HepG2 (cell line): ENCODE results near the gene RPL39. TPM values are rescaled to one million over a fixed set of nuclear protein-coding genes. Genes with fewer than 3 reads are reported as not detected.

ENCODE experiments used
- ATAC-seq: fragments of 200-7000 bp; cut with Tn5 transposase; 3 replicates; pipeline ENCODE4 v1.9.1; 2020; ENCODE audit warnings: mild to moderate bottlenecking, moderate library complexity
- BruUV-seq: library from RNA; stranded (reverse); fragments of 400-500 nt; replicated peaks from 2 replicates; lab custom pipeline; 2021; lab: Mats Ljungman, UMichigan
- CTCF ChIA-PET: fragments of 300-600 bp; formaldehyde crosslinking; extraction: SDS; loops from one replicate; lab custom pipeline; 2021; ENCODE audit warnings: low total read pairs, inconsistent platforms, low intra/inter-chr PET ratio; lab: Yijun Ruan, JAX
- POLR2A ChIA-PET: fragments of 350-600 bp; sonication (Branson Sonifier 250); formaldehyde crosslinking; loops from one replicate; lab custom pipeline; 2020; ENCODE audit warnings: antibody characterized with exemption, inconsistent platforms; lab: Yijun Ruan, JAX
- DNase-seq: peaks from one replicate; pipeline ENCODE4 v3.0.0-alpha.2; 2015; ENCODE audit warnings: low spot score
- FAIRE-seq: peaks from 3 replicates; lab custom pipeline; 2011; peaks lifted over from hg19 to GRCh38; lab: Jason Lieb, UNC
- H2AFZ ChIP-seq: one replicate; pipeline ENCODE4 v1.6.1; 2011; ENCODE audit warnings: low read length, inconsistent platforms
- H3K27ac ChIP-seq: fragments of 300-600 bp; 3 replicates; pipeline ENCODE4 v1.8.0; 2011; ENCODE audit warnings: mixed run types, mild to moderate bottlenecking, mixed read lengths, low read length, inconsistent platforms; ENCODE audit not compliant: insufficient read depth; ENCODE audit errors: extremely low read length
- H3K27me3 ChIP-seq, 2 experiments: fragments of 200-600 bp in 1 of 2; 2 replicates in 1 of 2; 3 replicates in 1 of 2; pipeline versions ENCODE4 v1.6.0 to v1.8.0; 2011; ENCODE audit warnings: low read length in 2 of 2, mild to moderate bottlenecking in 2 of 2, moderate library complexity in 2 of 2, inconsistent platforms in 1 of 2; ENCODE audit not compliant: insufficient read depth in 2 of 2, control insufficient read depth in 1 of 2
- H3K36me3 ChIP-seq, 2 experiments: fragments of 200-600 bp in 1 of 2; replicated peaks in 1 of 2; 2 replicates in 1 of 2; 3 replicates in 1 of 2; pipeline versions ENCODE4 v1.5.1 to v1.8.0; 2011; ENCODE audit warnings: low read length in 2 of 2, inconsistent platforms in 1 of 2; ENCODE audit not compliant: insufficient read depth in 2 of 2, control insufficient read depth in 1 of 2
- H3K4me1 ChIP-seq: 2 replicates; pipeline ENCODE4 v1.5.1; 2012; ENCODE audit warnings: low read length, inconsistent platforms; ENCODE audit not compliant: insufficient read depth
- H3K4me2 ChIP-seq: 2 replicates; pipeline ENCODE4 v1.6.0; 2011; ENCODE audit warnings: low read depth, low read length, inconsistent platforms
- H3K4me3 ChIP-seq, 3 experiments: fragments of 200-600 bp in 1 of 3; sonication (generic), shearing (Covaris generic) in 1 of 3; replicated peaks in 1 of 3; 2 replicates each; pipeline ENCODE4 v1.5.1; 2011 to 2016; ENCODE audit warnings: low read length in 3 of 3, inconsistent platforms in 2 of 3, low read depth in 2 of 3, mild to moderate bottlenecking in 2 of 3, control low read depth in 1 of 3, mixed read lengths in 1 of 3; ENCODE audit not compliant: insufficient read depth in 1 of 3
- H3K79me2 ChIP-seq: one replicate; pipeline ENCODE4 v1.6.1; 2011; ENCODE audit warnings: low read length, inconsistent platforms; ENCODE audit not compliant: insufficient read depth
- H3K9ac ChIP-seq: 2 replicates; pipeline ENCODE4 v1.6.0; 2011; ENCODE audit warnings: mild to moderate bottlenecking, low read depth, low read length, inconsistent platforms; ENCODE audit not compliant: insufficient read depth
- H3K9me3 ChIP-seq: 2 replicates; pipeline ENCODE4 v1.5.1; 2012; ENCODE audit warnings: mild to moderate bottlenecking, low read length
- H4K20me1 ChIP-seq: 2 replicates; pipeline ENCODE4 v1.6.0; 2011; ENCODE audit warnings: inconsistent platforms, mild to moderate bottlenecking, low read length, moderate library complexity; ENCODE audit not compliant: insufficient read depth
- EEA1 ChIP-seq: sonication (generic); formaldehyde crosslinking; IDR thresholded peaks from 2 replicates; pipeline ENCODE4 v1.5.1; 2020; ENCODE audit warnings: mild to moderate bottlenecking, missing genetic modification reagents, borderline replicate concordance
- HNF4G ChIP-seq, 2 experiments: sonication (generic) in 1 of 2; formaldehyde crosslinking in 1 of 2; IDR thresholded peaks; 2 replicates each; pipeline versions ENCODE4 v1.4.0 to v1.6.1; 2011 to 2020; ENCODE audit warnings: borderline replicate concordance in 2 of 2, low read depth in 2 of 2, mild to moderate bottlenecking in 2 of 2, low read length in 1 of 2, missing genetic modification reagents in 1 of 2, moderate library complexity in 1 of 2
- KLF12 ChIP-seq: sonication (generic); formaldehyde crosslinking; IDR thresholded peaks from 2 replicates; pipeline ENCODE4 v1.4.0; 2020; ENCODE audit warnings: missing genetic modification reagents, borderline replicate concordance
- MXD4 ChIP-seq: IDR thresholded peaks from 2 replicates; pipeline ENCODE4 v1.6.1; 2016; ENCODE audit warnings: mild to moderate bottlenecking, missing biosample characterization, missing genetic modification reagents
- PHF20 ChIP-seq: sonication (generic); formaldehyde crosslinking; IDR thresholded peaks from 2 replicates; pipeline ENCODE4 v1.5.0; 2020; ENCODE audit warnings: mild to moderate bottlenecking, missing genetic modification reagents
- SMC3 ChIP-seq: IDR thresholded peaks from 2 replicates; pipeline ENCODE4 v1.6.1; 2011; ENCODE audit warnings: low read length, improper control_type of control experiment
- ZNF367 ChIP-seq: sonication (generic); formaldehyde crosslinking; IDR thresholded peaks from 2 replicates; pipeline ENCODE4 v1.4.0; 2020; ENCODE audit warnings: missing genetic modification reagents, borderline replicate concordance
- ZNF543 ChIP-seq: sonication (generic); formaldehyde crosslinking; IDR thresholded peaks from 2 replicates; pipeline ENCODE4 v1.4.0; 2020; ENCODE audit warnings: mild to moderate bottlenecking, missing genetic modification reagents
- WGBS: methylation state at CpG from one replicate; pipeline ENCODE4 v1.1.6; 2017; ENCODE audit warnings: low lambda C conversion rate; 5-methylcytosine and 5-hydroxymethylcytosine counted together
- in situ Hi-C: cut with HindIII; loops from 2 replicates; pipeline ENCODE4 v1.10.0; 2017; ENCODE audit warnings: low pct_unique_long_range_greater_than_20kb; ENCODE audit not compliant: extremely low pct_ligation_motif_present
- intact Hi-C: fragments of 100-400 bp; cut with micrococcal nuclease; formaldehyde crosslinking; loops from one replicate; pipeline ENCODE4 v1.10.0; 2022; ENCODE audit not compliant: unreplicated experiment
- polyA plus RNA-seq, 8 experiments: library from polyadenylated mRNA; depleted of rRNA in 3 of 8; stranded (reverse) in 7 of 8; unstranded in 1 of 8; fragments of >200 nt; fragmentation: Illumina TruSeq in 4 of 8; extraction: Trizol in 4 of 8; gene quantifications; 2 replicates each; pipeline versions ENCODE4 v1.2.1 to v1.2.3, GENCODE V29; 2011 to 2016; ENCODE audit warnings: low read depth in 4 of 8, missing spikeins in 1 of 8, mixed read lengths in 1 of 8; ENCODE audit not compliant: insufficient read depth in 1 of 8
- total RNA-seq, 5 experiments: library from RNA; depleted of rRNA; stranded (reverse); fragments of >200 nt; fragmentation: Illumina TruSeq; extraction: Trizol; gene quantifications; 2 replicates each; pipeline ENCODE4 v1.2.3, GENCODE V29; 2016; ENCODE audit warnings: low read depth in 1 of 5
- TF ChIP-seq, protein P1 (sequence below): IDR thresholded peaks from 2 replicates; pipeline ENCODE4 v1.6.1; 2016; ENCODE audit warnings: mild to moderate bottlenecking
- TF ChIP-seq, protein P2 (sequence below): sonication (generic); formaldehyde crosslinking; IDR thresholded peaks from 2 replicates; pipeline ENCODE4 v1.4.0; 2020; ENCODE audit warnings: missing genetic modification reagents, borderline replicate concordance

Gene RPL39
- total and polyA plus RNA-seq, 2 of the 13 experiments (the other 11 are each of a cell fraction or from before 2014, with no cell fraction given): 2,312 to 3,547 TPM

DNA sequence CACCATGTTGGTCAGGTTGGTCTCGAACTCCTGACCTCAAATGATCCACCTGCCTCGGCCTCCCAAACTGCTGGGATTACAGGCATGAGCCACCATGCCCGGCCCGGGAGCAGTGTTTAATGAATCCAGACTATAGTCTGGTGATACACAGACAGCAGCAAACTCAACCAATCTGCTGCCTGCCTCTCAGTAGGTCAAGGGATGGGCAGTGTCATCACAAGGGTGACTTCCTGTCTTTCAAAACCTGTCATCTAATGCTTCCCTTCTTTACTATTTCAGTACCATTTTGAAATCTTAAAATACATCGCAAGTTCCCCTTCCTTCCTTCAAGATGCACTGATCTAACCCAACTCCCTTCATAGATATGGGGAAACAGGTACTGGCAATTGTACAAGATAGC is 8.4 kb downstream of the RPL39 start:
- no peak overlapping the region for H3K4me3 ChIP-seq
- DNase-seq: no peak
- no TSS peak for BruUV-seq
- no peak overlapping the region for H3K27ac ChIP-seq
- peaks cover 13% of the 10 kb centered on the region for H3K79me2 ChIP-seq
- intact Hi-C loops (no loop called here), in situ Hi-C loops (no loop called here)
- H2AFZ ChIP-seq: no peak overlapping the region
- H3K9ac ChIP-seq: no peak overlapping the region
- CTCF ChIA-PET: no interaction called here
- peaks cover 13% of the 10 kb centered on the region for H3K4me1 ChIP-seq
- H3K9me3 ChIP-seq: no peaks in the 10 kb centered on the region
- peaks cover 21% of the 10 kb centered on the region for H4K20me1 ChIP-seq
- no peak overlapping the region for H3K4me2 ChIP-seq
- ATAC-seq: no peak
- peaks cover 0 to 17% of the 10 kb centered on the region in 2 experiments; a peak in 1 of 5 replicates for H3K36me3 ChIP-seq
- H3K27me3 ChIP-seq: no peaks in the 10 kb centered on the region
- POLR2A ChIA-PET: no interaction called here
- WGBS: 88% methylated on average over 5 of the region's 5 CpGs
- TF ChIP-seq, protein P1, sequence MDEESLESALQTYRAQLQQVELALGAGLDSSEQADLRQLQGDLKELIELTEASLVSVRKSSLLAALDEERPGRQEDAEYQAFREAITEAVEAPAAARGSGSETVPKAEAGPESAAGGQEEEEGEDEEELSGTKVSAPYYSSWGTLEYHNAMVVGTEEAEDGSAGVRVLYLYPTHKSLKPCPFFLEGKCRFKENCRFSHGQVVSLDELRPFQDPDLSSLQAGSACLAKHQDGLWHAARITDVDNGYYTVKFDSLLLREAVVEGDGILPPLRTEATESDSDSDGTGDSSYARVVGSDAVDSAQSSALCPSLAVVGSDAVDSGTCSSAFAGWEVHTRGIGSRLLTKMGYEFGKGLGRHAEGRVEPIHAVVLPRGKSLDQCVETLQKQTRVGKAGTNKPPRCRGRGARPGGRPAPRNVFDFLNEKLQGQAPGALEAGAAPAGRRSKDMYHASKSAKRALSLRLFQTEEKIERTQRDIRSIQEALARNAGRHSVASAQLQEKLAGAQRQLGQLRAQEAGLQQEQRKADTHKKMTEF (CRISPR knock-in tag): no peak
- TF ChIP-seq EEA1 (CRISPR knock-in tag) (no peak), SMC3 (no peak), ZNF543 (no peak), PHF20 (CRISPR knock-in tag) (no peak), ZNF367 (CRISPR knock-in tag) (no peak), KLF12 (CRISPR knock-in tag) (no peak), HNF4G (IDR thresholded peaks at IDR 0.05; ENCODE audit: borderline replicate concordance, low read depth, low read length) (no peak), HNF4G (CRISPR knock-in tag; IDR thresholded peaks at IDR 0.05; ENCODE audit: borderline replicate concordance, low read depth) (no peak), MXD4 (no peak)
- TF ChIP-seq, protein P2, sequence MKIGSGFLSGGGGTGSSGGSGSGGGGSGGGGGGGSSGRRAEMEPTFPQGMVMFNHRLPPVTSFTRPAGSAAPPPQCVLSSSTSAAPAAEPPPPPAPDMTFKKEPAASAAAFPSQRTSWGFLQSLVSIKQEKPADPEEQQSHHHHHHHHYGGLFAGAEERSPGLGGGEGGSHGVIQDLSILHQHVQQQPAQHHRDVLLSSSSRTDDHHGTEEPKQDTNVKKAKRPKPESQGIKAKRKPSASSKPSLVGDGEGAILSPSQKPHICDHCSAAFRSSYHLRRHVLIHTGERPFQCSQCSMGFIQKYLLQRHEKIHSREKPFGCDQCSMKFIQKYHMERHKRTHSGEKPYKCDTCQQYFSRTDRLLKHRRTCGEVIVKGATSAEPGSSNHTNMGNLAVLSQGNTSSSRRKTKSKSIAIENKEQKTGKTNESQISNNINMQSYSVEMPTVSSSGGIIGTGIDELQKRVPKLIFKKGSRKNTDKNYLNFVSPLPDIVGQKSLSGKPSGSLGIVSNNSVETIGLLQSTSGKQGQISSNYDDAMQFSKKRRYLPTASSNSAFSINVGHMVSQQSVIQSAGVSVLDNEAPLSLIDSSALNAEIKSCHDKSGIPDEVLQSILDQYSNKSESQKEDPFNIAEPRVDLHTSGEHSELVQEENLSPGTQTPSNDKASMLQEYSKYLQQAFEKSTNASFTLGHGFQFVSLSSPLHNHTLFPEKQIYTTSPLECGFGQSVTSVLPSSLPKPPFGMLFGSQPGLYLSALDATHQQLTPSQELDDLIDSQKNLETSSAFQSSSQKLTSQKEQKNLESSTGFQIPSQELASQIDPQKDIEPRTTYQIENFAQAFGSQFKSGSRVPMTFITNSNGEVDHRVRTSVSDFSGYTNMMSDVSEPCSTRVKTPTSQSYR (CRISPR knock-in tag): no peak
- no peak for FAIRE-seq
